Tibial artery (tissue), 4 donors: ENCODE data around the gene CDC42EP4.
"Not testable (repeated sequence)": the region's sequence is repeated elsewhere in the genome, so short reads cannot be mapped to it uniquely, and the experiment has no call there.

Experiments used
- DNase-seq, 2 donors: peaks; one replicate each; pipeline ENCODE4 v3.0.0-alpha.2; 2019
- H3K27ac ChIP-seq, 2 donors: fragments of 200-600 bp; sonication (generic) in 1 of 2; 1 replicate in 1 of 2; 2 replicates in 1 of 2; pipeline ENCODE4 v1.5.1; 2018 to 2019; ENCODE audit warnings: mild to moderate bottlenecking in 1 of 2
- H3K27me3 ChIP-seq, 2 donors: fragments of 200-600 bp; sonication (generic) in 1 of 2; one replicate each; pipeline versions ENCODE4 v1.5.1 to v1.6.0; 2016 to 2019
- H3K36me3 ChIP-seq, 3 donors: fragments of 200-600 bp; sonication (generic) in 2 of 3; one replicate each; pipeline ENCODE4 v1.5.1; 2016 to 2019; ENCODE audit warnings: mild to moderate bottlenecking in 2 of 3
- H3K4me1 ChIP-seq, 4 donors: fragments of 200-600 bp; sonication (generic) in 2 of 4; 1 replicate in 3 of 4; 2 replicates in 1 of 4; pipeline ENCODE4 v1.5.1; 2016 to 2019
- H3K4me3 ChIP-seq, 2 donors: fragments of 200-600 bp; sonication (generic) in 1 of 2; 1 replicate in 1 of 2; 2 replicates in 1 of 2; pipeline ENCODE4 v1.5.1; 2018 to 2019; ENCODE audit warnings: mild to moderate bottlenecking in 2 of 2
- H3K9me3 ChIP-seq, 3 donors: fragments of 200-600 bp; sonication (generic) in 1 of 3; one replicate each; pipeline ENCODE4 v1.5.1; 2016 to 2019
- CTCF ChIP-seq, 2 experiments: fragments of 200-600 bp in 1 of 2; fragments of 450-650 bp in 1 of 2; IDR thresholded peaks; one replicate each; pipeline ENCODE4 v1.5.1; 2017 to 2019; ENCODE audit warnings: antibody characterized with exemption in 2 of 2, mild to moderate bottlenecking in 1 of 2, moderate library complexity in 1 of 2
- intact Hi-C: fragments of 100-400 bp; cut with DNase I; formaldehyde crosslinking; loops from one replicate; pipeline ENCODE4 v1.15.0; 2023; ENCODE audit warnings: low total_unique reads

CDC42EP4 gene

GRCh38 chr17:73265646-73266640 lies 45.9 kb downstream of the CDC42EP4 start:
- Histone ChIP-seq H3K4me3 (no peak overlapping the region), H3K27me3 (no peaks in the 10 kb centered on the region), H3K9me3 (no peaks in the 10 kb centered on the region), H3K4me1 (no peaks in the 10 kb centered on the region), H3K36me3 (no peaks in the 10 kb centered on the region), H3K27ac (no peak overlapping the region)
- DNase-seq: no peak
- intact Hi-C loops: no loop called here
- TF ChIP-seq CTCF (IDR thresholded peaks at IDR 0.05): no peak

GRCh38 chr17:73264448-73264847 lies 47.4 kb downstream of the CDC42EP4 start:
- H3K27ac ChIP-seq, H3K4me3 ChIP-seq, H3K27me3 ChIP-seq, H3K36me3 ChIP-seq, H3K9me3 ChIP-seq, DNase-seq, intact Hi-C loops, H3K4me1 ChIP-seq: not testable (repeated sequence)

GRCh38 chr17:73262676-73263642 lies 48.8 kb downstream of the CDC42EP4 start:
- intact Hi-C loops: no loop called here
- DNase-seq: no peak

GRCh38 chr17:73261952-73262675 lies 49.7 kb downstream of the CDC42EP4 start:
- H3K36me3 ChIP-seq: no peaks in the 10 kb centered on the region
- no peaks in the 10 kb centered on the region for H3K27me3 ChIP-seq
- TF ChIP-seq CTCF (IDR thresholded peaks at IDR 0.05): no peak
- peaks cover 0 to 4% (median 0%) of the 10 kb centered on the region in 4 donors for H3K4me1 ChIP-seq
- DNase-seq: no peak
- H3K9me3 ChIP-seq: no peaks in the 10 kb centered on the region
- intact Hi-C loops: no loop called here
- H3K4me3 ChIP-seq: no peak overlapping the region
- no peak overlapping the region for H3K27ac ChIP-seq

More at GRCh38 chr17:73262676-73263642, 48.8 kb downstream of the CDC42EP4 start:
- no peaks in the 10 kb centered on the region for H3K36me3 ChIP-seq
- no peaks in the 10 kb centered on the region for H3K27me3 ChIP-seq
- no peak overlapping the region for H3K4me3 ChIP-seq
- no peaks in the 10 kb centered on the region for H3K9me3 ChIP-seq
- no peak overlapping the region for H3K27ac ChIP-seq
- no peaks in the 10 kb centered on the region for H3K4me1 ChIP-seq
- no peak for TF ChIP-seq CTCF (IDR thresholded peaks at IDR 0.05)

- TF ChIP-seq CTCF (IDR thresholded peaks at IDR 0.05): no peak
- intact Hi-C loops: no loop called here
- H3K4me1 ChIP-seq: peaks cover 0 to 4% (median 0%) of the 10 kb centered on the region in 4 donors
- H3K27ac ChIP-seq: no peak within 1 kb of the TSS
- DNase-seq: no peak
- H3K27me3 ChIP-seq: no peaks in the 10 kb centered on the region
- H3K4me3 ChIP-seq: no peak within 1 kb of the TSS
- H3K9me3 ChIP-seq: no peaks in the 10 kb centered on the region
- H3K36me3 ChIP-seq: no peaks in the 10 kb centered on the region
Measured at GRCh38 chr17:73261617-73261951, 50.2 kb downstream of the CDC42EP4 start, which contains the start of gene CPSF4L. TSS of gene CPSF4L (minus strand) at chr17:73261880. CDS start at chr17:73261818, 62 bp downstream.
